ENCODE measurements around the gene HTR7.
"Not testable (repeated sequence)": the region's sequence is repeated elsewhere in the genome, so short reads cannot be mapped to it uniquely, and the experiment has no call there.

HTR7 gene

DNA sequence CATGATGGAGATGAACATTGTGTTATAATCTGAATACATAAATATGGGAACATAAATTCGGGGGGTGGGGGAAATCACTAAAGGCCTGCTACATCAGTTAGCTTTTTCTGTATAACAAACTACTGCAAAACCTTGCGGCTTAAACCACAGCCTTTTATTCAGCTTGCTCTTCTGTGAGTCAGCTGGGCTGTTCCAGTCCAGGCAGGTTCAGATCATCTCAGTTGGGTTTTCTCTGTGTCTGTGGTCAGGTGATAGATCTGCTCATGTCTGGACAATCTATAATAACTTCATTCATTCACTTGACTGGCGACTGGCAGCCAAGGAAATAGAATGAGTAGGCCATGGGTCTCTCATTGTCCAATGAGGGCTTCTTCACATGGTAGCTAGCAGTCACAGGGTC, 23.5 kb downstream of the HTR7 start:
- DNase-seq (ENCODE audit: low read depth) = no peak
- no peak overlapping the region for H3K4me3 ChIP-seq (ENCODE audit: control insufficient read depth, low read depth, low read length)
- TF ChIP-seq, protein P1, sequence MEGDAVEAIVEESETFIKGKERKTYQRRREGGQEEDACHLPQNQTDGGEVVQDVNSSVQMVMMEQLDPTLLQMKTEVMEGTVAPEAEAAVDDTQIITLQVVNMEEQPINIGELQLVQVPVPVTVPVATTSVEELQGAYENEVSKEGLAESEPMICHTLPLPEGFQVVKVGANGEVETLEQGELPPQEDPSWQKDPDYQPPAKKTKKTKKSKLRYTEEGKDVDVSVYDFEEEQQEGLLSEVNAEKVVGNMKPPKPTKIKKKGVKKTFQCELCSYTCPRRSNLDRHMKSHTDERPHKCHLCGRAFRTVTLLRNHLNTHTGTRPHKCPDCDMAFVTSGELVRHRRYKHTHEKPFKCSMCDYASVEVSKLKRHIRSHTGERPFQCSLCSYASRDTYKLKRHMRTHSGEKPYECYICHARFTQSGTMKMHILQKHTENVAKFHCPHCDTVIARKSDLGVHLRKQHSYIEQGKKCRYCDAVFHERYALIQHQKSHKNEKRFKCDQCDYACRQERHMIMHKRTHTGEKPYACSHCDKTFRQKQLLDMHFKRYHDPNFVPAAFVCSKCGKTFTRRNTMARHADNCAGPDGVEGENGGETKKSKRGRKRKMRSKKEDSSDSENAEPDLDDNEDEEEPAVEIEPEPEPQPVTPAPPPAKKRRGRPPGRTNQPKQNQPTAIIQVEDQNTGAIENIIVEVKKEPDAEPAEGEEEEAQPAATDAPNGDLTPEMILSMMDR (IDR thresholded peaks at IDR 0.05; ENCODE audit: control insufficient read depth, insufficient read depth, low read depth, low read length, missing control alignments) = no peak

DNA sequence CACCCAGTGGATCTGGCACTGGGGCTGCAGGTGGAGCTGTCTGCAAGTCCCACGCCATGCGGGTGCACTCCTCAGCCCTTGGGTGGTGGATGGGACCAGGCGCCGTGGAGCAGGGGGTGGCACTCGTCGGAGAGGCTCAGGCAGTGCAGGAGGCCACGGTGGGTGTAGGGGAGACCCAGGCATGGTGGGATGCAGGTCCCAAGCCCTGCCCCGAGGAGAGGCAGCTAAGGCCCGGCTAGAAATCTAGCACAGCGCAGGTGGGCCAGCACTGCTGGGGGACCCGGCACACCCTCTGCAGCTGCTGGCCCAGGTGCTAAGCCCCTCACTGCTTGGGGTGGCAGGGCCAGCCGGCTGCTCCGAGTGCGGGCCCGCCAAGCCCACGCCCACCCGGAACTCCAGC, 25.7 kb downstream of the HTR7 start:
- TF ChIP-seq, protein P1 (IDR thresholded peaks at IDR 0.05; ENCODE audit: control insufficient read depth, insufficient read depth, low read depth, low read length, missing control alignments) = no peak
- no peak overlapping the region for H3K4me3 ChIP-seq (ENCODE audit: control insufficient read depth, low read depth, low read length)
- DNase-seq (ENCODE audit: low read depth) = no peak

DNA sequence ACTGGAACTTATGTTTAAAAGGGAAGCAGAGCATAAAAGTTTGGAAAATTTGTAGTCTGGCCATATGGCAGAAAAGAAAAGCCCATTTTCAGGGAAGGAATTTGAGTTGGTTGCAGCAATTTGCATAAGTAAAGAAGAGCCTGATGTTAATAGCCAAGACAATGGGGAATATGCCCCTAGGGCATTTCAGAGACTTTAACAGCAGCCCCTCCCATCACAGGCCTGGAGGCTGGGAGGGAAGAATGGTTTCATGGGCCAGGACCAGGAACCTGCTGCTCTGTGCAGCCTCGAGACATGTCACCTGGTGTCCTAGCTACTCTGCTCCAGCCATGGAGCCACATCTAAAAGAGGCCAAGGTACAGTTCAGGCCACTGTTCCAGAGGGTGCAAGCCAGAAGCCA, 35.3 kb downstream of the HTR7 start:
- TF ChIP-seq, protein P1 (IDR thresholded peaks at IDR 0.05; ENCODE audit: control insufficient read depth, insufficient read depth, low read depth, low read length, missing control alignments) = no peak
- DNase-seq (ENCODE audit: low read depth) = no peak

DNA sequence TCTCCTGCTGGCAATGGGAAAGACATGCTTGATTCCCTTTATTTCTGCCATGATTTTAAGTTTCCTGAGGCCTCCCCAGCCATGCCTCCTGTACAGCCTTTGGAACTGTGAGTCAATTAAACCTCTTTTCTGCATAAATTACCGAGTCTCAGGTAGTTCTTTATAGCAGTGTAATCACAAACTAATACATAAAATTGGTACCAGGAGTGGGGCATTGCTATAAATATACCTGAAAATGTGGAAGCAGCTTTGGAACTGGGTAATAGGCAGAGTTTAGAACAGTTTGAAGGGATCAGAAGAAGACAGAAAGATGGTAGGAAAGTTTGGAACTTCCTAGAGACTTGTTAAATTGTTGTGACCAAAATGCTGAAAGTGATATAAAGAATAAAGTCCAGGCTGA, 36.0 kb downstream of the HTR7 start:
- DNase-seq (ENCODE audit: low read depth); H3K4me3 ChIP-seq (ENCODE audit: control insufficient read depth, low read depth, low read length): not testable (repeated sequence)

More for the DNA sequence above, 35.3 kb downstream of the HTR7 start:
- no peak overlapping the region for H3K4me3 ChIP-seq (ENCODE audit: control insufficient read depth, low read depth, low read length)

DNA sequence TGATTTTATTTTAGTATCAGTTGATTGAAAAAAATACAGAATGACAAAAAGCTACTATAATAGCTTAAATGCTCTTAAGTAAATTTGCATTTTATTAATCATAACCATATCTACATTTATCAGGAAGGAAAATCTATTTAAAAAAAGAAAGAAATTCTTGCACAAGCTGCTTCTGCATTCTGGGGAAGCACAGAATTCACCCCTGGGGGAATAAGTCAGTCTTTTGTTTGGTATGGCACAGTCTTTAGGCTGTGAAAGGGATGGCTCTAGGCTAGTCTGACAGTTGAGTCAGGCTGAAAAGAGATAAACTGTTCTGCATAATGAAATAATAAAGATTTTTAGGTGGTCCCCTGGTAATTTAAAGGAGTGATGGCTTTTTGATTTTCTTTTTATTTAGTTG, 37.9 kb downstream of the HTR7 start:
- H3K4me3 ChIP-seq (ENCODE audit: control insufficient read depth, low read depth, low read length) = no peak overlapping the region
- TF ChIP-seq, protein P1 (IDR thresholded peaks at IDR 0.05; ENCODE audit: control insufficient read depth, insufficient read depth, low read depth, low read length, missing control alignments) = no peak
- DNase-seq (ENCODE audit: low read depth) = no peak

DNA sequence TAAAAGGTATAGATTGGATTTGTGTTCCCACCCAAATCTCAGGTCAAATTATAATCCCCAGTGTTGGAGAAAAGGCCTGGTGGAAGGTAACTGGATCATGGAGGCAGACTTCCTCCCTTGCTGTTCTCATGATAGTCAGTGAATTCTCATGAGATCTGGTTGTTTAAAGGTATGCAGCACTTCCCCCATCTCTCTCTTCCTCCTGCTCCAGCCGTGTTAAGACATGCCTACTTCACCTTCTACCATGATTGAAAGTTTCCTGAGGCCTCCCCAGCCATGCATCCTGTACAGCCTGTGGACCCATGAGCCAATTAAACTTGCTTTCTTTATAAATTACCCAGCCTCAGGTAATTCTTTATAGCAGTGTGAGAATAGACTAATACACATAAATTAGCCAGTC, 39.1 kb downstream of the HTR7 start:
- TF ChIP-seq, protein P1 (IDR thresholded peaks at IDR 0.05; ENCODE audit: control insufficient read depth, insufficient read depth, low read depth, low read length, missing control alignments) = no peak
- no peak for DNase-seq (ENCODE audit: low read depth)
- no peak overlapping the region for H3K4me3 ChIP-seq (ENCODE audit: control insufficient read depth, low read depth, low read length)

DNA sequence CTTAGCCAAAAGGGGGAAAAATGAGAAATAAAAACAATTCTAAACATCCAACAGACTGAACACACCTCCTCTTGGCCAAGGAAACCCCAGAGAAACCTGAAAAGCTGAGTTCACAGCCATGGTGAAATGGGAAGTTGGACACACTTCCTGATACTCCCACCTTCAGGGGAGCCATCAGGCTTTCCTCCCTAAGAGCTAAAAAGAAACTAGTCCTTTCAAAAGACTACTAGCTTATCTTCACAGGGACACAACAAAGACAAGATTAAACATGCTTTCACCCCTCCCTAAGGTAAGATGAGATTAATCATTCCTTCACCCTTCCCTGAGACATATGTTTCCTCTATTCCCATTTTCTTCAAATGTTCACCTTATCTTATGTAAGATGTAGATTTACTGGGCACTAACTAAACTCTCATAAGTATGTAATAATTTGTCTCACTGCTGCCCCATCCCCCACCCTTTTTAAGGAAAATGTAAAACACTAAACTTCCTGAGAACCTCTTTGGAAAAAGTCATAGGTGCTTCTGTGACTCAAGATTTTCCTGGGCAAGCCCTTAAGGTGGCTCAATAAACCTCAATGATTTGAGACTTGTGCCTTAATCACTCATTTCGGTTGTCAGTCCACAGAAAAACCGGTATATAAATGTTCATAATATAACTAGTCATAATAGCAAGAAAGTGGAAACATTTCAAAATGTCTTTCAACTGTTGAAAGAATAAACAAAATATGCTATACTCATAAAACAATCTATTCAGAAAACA, 40.5 kb downstream of the HTR7 start:
- H3K4me3 ChIP-seq (ENCODE audit: control insufficient read depth, low read depth, low read length) = no peak overlapping the region
- TF ChIP-seq, protein P1 (IDR thresholded peaks at IDR 0.05; ENCODE audit: control insufficient read depth, insufficient read depth, low read depth, low read length, missing control alignments) = no peak
- DNase-seq (ENCODE audit: low read depth) = no peak
